ENCODE data around the gene DUOX2.

DUOX2 gene

DNA sequence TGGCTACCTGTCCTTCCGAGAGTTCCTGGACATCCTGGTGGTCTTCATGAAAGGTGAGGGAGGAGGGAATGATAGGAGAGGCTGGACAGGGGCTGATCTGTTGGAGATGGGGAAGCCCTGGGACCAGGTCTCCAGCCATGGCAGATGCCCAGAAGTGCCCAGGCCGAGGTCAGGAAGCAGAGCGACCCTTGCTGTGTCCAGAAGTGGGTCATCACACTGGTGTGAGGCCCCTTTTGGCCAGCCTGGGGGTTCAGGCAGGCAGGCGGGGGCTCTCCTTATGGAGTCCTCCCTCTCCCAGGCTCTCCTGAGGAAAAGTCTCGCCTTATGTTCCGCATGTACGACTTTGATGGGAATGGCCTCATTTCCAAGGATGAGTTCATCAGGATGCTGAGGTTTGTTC lies 33.6 kb upstream of the DUOX2 start:
- CTCF ChIA-PET, result interaction anchor here (1.6 to 4.5 kb wide), 2 partner anchors 16 to 30 kb away, joined by 4 to 27 read pairs; no protein-coding TSS in a partner anchor
- DNase-seq (ENCODE audit: extremely low spot score), result no peak
- TF ChIP-seq, protein P1, sequence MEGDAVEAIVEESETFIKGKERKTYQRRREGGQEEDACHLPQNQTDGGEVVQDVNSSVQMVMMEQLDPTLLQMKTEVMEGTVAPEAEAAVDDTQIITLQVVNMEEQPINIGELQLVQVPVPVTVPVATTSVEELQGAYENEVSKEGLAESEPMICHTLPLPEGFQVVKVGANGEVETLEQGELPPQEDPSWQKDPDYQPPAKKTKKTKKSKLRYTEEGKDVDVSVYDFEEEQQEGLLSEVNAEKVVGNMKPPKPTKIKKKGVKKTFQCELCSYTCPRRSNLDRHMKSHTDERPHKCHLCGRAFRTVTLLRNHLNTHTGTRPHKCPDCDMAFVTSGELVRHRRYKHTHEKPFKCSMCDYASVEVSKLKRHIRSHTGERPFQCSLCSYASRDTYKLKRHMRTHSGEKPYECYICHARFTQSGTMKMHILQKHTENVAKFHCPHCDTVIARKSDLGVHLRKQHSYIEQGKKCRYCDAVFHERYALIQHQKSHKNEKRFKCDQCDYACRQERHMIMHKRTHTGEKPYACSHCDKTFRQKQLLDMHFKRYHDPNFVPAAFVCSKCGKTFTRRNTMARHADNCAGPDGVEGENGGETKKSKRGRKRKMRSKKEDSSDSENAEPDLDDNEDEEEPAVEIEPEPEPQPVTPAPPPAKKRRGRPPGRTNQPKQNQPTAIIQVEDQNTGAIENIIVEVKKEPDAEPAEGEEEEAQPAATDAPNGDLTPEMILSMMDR (IDR thresholded peaks at IDR 0.05; ENCODE audit: control extremely low read depth, extremely low read depth, low read depth, missing control alignments), result no peak
- POLR2A ChIA-PET, result no interaction called here

DNA sequence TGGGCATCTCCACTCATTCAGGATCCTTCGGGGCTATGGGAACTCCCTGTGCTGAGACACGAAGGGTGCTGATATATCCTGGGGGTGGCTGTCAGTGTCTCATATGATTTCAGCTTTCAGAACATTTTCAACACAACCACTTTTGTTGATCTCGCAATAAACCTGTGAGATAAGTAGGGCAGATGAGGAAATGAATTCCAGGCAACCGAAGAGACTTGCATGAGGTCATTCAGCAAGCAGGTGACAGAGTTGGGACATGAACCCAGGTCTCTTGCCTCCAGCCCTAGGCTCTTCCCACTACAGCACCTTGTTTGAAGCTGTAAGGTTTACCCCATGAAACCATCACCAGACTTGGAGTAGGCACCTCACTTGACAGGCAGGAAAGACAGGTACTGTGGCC lies 32.4 kb upstream of the DUOX2 start:
- ChIA-PET CTCF (interaction anchor here (0.7 to 2.2 kb wide), 9 partner anchors 12 to 311 kb away, joined by 3 to 8 read pairs (median 5); no protein-coding TSS in a partner anchor), POLR2A (no interaction called here)
- no peak for DNase-seq (ENCODE audit: extremely low spot score)
- TF ChIP-seq, protein P1 (IDR thresholded peaks at IDR 0.05; ENCODE audit: control extremely low read depth, extremely low read depth, low read depth, missing control alignments), result no peak

DNA sequence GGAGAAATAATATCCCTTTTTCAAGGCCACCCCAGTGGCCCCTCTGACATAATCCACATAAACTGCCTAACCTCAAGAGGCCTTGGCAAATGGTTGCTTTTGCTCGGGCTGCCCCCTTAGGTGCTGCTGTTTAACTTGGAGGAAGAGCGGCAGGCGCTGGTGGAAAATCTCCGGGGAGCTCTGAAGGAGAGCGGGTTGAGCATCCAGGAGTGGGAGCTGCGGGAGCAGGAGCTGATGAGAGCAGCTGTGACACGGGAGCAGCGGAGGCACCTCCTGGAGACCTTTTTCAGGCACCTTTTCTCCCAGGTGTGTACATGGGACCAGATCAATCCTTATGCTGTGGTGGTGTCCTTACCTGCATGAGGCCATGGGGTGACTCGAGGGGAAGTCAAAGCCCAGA lies 30.8 kb upstream of the DUOX2 start:
- POLR2A ChIA-PET, result no interaction called here
- CTCF ChIA-PET, result interaction anchor here (1.3 to 2.2 kb wide), 4 partner anchors 11 to 35 kb away, joined by 3 to 7 read pairs (median 6); no protein-coding TSS in a partner anchor
- TF ChIP-seq, protein P1 (IDR thresholded peaks at IDR 0.05; ENCODE audit: control extremely low read depth, extremely low read depth, low read depth, missing control alignments), result no peak
- DNase-seq (ENCODE audit: extremely low spot score), result no peak

DNA sequence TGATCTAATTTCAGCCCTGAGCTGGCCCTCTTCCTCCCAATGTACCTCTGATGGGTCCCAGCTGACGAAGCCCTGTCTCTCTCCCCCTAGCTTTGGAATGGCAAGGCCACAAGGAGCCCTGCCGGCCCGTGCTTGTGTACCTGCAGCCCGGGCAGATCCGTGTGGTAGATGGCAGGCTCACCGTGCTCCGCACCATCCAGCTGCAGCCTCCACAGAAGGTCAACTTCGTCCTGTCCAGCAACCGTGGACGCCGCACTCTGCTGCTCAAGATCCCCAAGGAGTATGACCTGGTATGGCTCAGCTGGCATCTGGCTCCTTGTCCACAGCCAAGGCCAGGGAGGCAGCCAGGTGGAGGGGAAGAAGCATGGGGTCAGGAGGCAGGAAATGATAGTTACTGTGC lies 30.0 kb upstream of the DUOX2 start:
- POLR2A ChIA-PET, result no interaction called here
- no peak for DNase-seq (ENCODE audit: extremely low spot score)
- CTCF ChIA-PET, result interaction anchor here (1.0 to 1.8 kb wide), 4 partner anchors 12 to 26 kb away, joined by 3 to 9 read pairs (median 6); no protein-coding TSS in a partner anchor
- TF ChIP-seq, protein P1 (IDR thresholded peaks at IDR 0.05; ENCODE audit: control extremely low read depth, extremely low read depth, low read depth, missing control alignments), result no peak

DNA sequence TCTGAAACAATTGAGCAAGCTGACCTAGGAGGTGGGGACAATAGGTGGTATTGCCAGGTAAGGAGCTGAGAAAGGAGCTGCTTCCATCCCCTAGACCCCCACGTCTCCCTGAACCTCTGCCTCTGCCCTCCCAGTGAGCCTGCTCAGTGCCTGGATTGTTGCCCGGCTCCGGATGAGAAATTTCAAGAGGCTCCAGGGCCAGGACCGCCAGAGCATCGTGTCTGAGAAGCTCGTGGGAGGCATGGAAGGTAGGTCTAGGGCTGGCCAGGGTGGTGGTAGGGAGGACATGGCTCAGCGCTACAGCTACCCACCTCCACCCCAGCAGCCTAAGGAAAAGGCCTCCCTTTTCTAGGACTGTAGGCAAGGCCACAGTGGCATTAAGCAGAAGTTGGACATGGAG lies 29.1 kb upstream of the DUOX2 start:
- POLR2A ChIA-PET, result interaction anchor here (0.9 kb wide), 1 partner anchor 249 kb away, joined by 3 read pairs; no protein-coding TSS in a partner anchor
- DNase-seq (ENCODE audit: extremely low spot score), result no peak
- CTCF ChIA-PET, result interaction anchor here (1.0 to 3.0 kb wide), 5 partner anchors 8 to 25 kb away, joined by 3 to 9 read pairs (median 8); no protein-coding TSS in a partner anchor
- TF ChIP-seq, protein P1 (IDR thresholded peaks at IDR 0.05; ENCODE audit: control extremely low read depth, extremely low read depth, low read depth, missing control alignments), result no peak

DNA sequence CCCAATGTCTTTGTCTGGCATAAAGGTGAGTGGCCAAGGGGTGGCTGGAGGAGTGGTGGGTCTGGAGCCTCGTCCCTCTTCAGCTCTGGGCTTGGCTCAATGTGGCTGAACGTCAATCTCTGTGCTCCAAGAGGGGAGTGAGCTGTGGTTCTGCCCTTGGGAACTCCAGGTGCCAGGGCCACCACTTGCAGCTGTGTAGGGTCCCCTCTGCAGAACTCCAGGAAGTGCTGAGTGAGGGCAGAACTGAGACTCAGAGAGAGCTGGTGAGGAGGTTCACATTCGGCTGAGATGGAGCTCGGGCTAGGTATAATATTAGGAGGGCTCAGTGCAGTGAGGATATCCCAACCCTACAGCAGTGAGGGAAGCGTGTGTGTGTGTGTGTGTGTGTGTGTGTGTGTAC lies 27.4 kb upstream of the DUOX2 start:
- CTCF ChIA-PET, result interaction anchor here (0.9 to 3.0 kb wide), 4 partner anchors 15 to 60 kb away, joined by 3 to 9 read pairs (median 5); no protein-coding TSS in a partner anchor
- no peak for DNase-seq (ENCODE audit: extremely low spot score)
- TF ChIP-seq, protein P1 (IDR thresholded peaks at IDR 0.05; ENCODE audit: control extremely low read depth, extremely low read depth, low read depth, missing control alignments), result no peak
- POLR2A ChIA-PET, result no interaction called here

Measured in GM10248 (cell line).